ENCODE results near the gene FBXL7. TPM values are rescaled to one million over a fixed set of nuclear protein-coding genes. Genes with fewer than 3 reads are reported as not detected.

Gene FBXL7
- polyA plus RNA-seq, 5 donors: 26.8 to 35.4 (median 27.8) TPM

GRCh38 chr5:15877914-15878313 lies 377.9 kb downstream of the FBXL7 start:
- DNase-seq: no peak

GRCh38 chr5:15880201-15880600 lies 380.2 kb downstream of the FBXL7 start:
- no peak for DNase-seq

GRCh38 chr5:15885156-15885555 lies 385.2 kb downstream of the FBXL7 start:
- DNase-seq: no peak

GRCh38 chr5:15886156-15886555 lies 386.2 kb downstream of the FBXL7 start:
- DNase-seq: no peak

GRCh38 chr5:15887093-15887492 lies 387.1 kb downstream of the FBXL7 start:
- DNase-seq: peak in 1 of 2 donors; percentile 16

- DNase-seq: no peak
Observed at GRCh38 chr5:15889001-15889400, 389.0 kb downstream of the FBXL7 start.

GRCh38 chr5:15893866-15894265 lies 393.9 kb downstream of the FBXL7 start:
- no peak for DNase-seq

GRCh38 chr5:15897656-15898055 lies 397.7 kb downstream of the FBXL7 start:
- peak in 1 of 2 donors; percentile 56 for DNase-seq

- peak in 1 of 2 donors; percentile 46 for DNase-seq
Observed at GRCh38 chr5:15898641-15899040, 398.7 kb downstream of the FBXL7 start.

GRCh38 chr5:15899481-15899880 lies 399.5 kb downstream of the FBXL7 start:
- no peak for DNase-seq

GRCh38 chr5:15901151-15901550 lies 401.2 kb downstream of the FBXL7 start:
- DNase-seq: no peak

GRCh38 chr5:15902066-15902465 lies 402.1 kb downstream of the FBXL7 start:
- peak in 1 of 2 donors; percentile 12 for DNase-seq

- peak; percentile 65 to 73 for DNase-seq
Observed at GRCh38 chr5:15904899-15905830, 405.2 kb downstream of the FBXL7 start.

- no peak for DNase-seq
Observed at GRCh38 chr5:15914638-15915037, 414.7 kb downstream of the FBXL7 start.

GRCh38 chr5:15926586-15926985 lies 426.6 kb downstream of the FBXL7 start:
- no peak for DNase-seq

- DNase-seq: no peak
Observed at GRCh38 chr5:15927710-15928380, 427.9 kb downstream of the FBXL7 start.

GRCh38 chr5:15929611-15930263 lies 429.8 kb downstream of the FBXL7 start:
- peak; percentile 48 to 51 for DNase-seq

GRCh38 chr5:15932066-15932465 lies 432.1 kb downstream of the FBXL7 start:
- DNase-seq: no peak

- DNase-seq: no peak
Observed at GRCh38 chr5:15933259-15934207, 433.6 kb downstream of the FBXL7 start.

GRCh38 chr5:15936505-15937245 lies 436.7 kb downstream of the FBXL7 start:
- DNase-seq: no peak
